GM13976 (cell line): Measurements from ENCODE around the gene PLXNC1.
A peak's percentile ranks its signal among the peaks of the same experiment; 100 is the strongest.

Source experiments
- DNase-seq: peaks from one replicate; pipeline ENCODE4 v3.0.0; 2012; ENCODE audit warnings: low spot score
- in situ Hi-C: fragments of 300-500 bp; cut with MboI; formaldehyde crosslinking; loops from one replicate; pipeline ENCODE4 v1.12.0; 2022; ENCODE audit warnings: low sequenced_read_pairs, mixed read lengths, inconsistent platforms; ENCODE audit not compliant: unreplicated experiment
- TF ChIP-seq, protein P1 (sequence below): IDR thresholded peaks from 2 replicates; pipeline ENCODE4 v1.5.1; 2012; ENCODE audit warnings: borderline replicate concordance, mild to moderate bottlenecking; ENCODE audit not compliant: insufficient read depth; ENCODE audit errors: extremely low read depth, missing control alignments, control extremely low read depth

The PLXNC1 gene

DNA sequence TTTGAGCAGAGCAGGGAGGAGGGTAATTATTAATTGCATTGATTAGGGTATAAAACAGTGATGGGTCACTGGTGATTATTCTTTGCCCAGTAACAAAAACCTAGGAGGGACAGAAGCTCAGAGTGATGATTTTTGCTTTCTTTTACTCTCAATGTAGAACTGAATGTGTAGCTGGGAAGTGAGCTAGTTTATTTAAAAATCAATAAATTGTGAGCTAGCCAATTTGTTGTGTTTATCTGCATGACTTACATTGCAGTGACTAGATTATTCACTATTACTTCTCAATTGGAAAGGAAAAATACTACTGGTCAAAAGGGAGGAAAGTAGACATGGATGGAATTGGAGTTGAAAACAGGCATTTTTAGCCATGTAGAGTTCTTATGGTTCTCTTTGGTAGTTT is 107.1 kb downstream of the PLXNC1 start:
- in situ Hi-C loops, result no loop called here
- TF ChIP-seq, protein P1, sequence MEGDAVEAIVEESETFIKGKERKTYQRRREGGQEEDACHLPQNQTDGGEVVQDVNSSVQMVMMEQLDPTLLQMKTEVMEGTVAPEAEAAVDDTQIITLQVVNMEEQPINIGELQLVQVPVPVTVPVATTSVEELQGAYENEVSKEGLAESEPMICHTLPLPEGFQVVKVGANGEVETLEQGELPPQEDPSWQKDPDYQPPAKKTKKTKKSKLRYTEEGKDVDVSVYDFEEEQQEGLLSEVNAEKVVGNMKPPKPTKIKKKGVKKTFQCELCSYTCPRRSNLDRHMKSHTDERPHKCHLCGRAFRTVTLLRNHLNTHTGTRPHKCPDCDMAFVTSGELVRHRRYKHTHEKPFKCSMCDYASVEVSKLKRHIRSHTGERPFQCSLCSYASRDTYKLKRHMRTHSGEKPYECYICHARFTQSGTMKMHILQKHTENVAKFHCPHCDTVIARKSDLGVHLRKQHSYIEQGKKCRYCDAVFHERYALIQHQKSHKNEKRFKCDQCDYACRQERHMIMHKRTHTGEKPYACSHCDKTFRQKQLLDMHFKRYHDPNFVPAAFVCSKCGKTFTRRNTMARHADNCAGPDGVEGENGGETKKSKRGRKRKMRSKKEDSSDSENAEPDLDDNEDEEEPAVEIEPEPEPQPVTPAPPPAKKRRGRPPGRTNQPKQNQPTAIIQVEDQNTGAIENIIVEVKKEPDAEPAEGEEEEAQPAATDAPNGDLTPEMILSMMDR, result no peak
- no peak for DNase-seq

DNA sequence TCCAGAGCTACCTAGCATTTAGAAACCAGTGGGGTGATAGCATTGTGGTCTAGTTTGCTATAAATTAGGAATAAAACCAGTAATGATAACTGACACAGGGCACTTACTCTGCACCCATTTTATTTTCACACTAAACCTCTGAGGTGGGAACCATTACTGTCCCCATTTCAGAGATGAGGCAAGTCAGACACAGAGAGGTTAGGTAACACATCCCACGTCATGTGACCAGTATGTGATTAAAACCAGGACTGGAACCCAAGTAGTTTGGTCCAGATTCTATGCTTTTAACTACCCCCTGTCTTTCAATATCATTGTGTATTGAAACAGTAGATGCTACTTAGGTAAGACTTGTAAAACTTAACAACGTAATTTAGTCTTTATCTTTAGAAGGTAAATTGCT is 110.2 kb downstream of the PLXNC1 start:
- in situ Hi-C loops, result no loop called here
- peak; percentile 57 for DNase-seq
- TF ChIP-seq, protein P1, result no peak

DNA sequence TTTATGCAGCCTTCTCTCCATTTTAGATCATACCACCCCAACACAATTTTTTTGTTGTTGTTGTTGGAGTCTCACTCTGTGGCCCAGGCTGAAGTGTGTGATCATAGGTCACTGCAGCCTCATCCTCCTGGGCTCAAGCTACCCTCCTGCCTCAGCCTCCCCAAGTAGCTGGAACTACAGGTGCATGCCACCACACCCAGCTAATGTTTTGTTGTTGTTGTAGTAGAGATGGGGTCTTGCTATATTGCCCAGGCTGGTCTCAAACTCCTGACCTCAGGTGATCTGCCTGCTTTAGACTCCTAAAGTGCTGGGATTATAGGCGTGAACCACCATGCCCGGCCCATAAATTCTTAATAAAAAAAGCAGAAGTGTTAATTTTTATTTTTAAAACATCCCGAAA is 111.6 kb downstream of the PLXNC1 start:
- TF ChIP-seq, protein P1, result no peak
- in situ Hi-C loops, result no loop called here
- DNase-seq, result no peak

DNA sequence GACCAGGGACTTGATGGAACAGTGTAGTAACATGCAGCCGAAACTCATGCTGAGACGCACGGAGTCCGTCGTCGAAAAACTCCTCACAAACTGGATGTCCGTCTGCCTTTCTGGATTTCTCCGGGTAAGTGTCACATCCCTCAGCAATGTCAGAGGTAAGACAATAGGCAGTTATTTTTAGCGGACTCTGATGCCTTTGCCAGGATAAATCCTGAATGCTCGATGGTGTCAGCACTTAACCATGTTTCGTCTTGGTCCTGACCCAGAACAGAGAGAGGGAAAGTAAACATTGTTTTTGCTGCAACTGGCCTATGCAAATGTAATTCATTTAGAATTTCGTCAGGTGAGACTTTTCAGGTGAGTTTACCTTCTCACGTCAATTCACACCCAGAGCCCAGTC is 112.3 kb downstream of the PLXNC1 start:
- in situ Hi-C loops, result no loop called here
- TF ChIP-seq, protein P1, result no peak
- no peak for DNase-seq

DNA sequence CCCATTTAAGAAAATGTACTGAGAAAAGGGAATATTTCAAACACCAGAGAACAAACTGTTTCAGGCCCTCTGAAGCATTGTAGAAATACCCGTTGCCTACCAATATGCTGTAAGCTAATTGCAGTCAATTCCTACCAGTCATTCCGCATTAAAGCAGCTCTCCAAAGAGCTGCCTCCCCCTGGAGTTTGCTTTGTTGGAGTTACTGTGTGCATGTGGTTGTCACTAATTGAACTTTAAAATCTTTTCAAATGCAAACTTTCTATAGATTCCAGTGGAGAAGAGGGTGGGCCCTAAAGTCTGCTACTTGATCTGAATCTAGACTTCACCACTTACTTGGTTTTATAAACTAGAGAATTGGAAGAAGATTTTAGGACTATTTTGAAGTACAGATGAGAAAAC is 112.7 kb downstream of the PLXNC1 start:
- DNase-seq, result no peak
- in situ Hi-C loops, result no loop called here
- TF ChIP-seq, protein P1, result no peak

DNA sequence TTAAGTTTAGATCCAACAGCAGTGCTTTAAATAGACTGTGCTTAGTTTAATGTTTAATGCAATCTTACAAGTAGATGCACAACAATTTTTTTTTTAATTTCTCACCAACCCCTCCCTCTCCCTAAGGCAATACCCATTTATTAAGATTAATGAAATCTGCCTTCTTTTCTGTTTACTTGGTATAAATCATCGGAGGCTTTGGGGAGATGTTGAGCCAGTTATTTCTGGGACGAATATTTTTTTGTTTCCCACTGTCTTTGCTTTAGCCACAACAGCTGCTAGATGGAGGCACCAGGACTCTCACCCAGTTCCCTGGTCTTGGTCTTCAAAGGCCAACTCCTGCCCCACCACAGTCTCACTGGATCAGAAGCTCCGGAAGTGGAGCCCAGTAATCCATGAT is 113.4 kb downstream of the PLXNC1 start:
- no peak for DNase-seq
- in situ Hi-C loops, result no loop called here
- TF ChIP-seq, protein P1, result no peak
